CD4-positive, alpha-beta T cell treated with Interleukin-12 subunit alpha and Interleukin-12 subunit beta, for 1 hour (primary cell): Measurements from ENCODE around the gene MIGA1.
A peak's percentile ranks its signal among the peaks of the same experiment; 100 is the strongest.
"Not testable (repeated sequence)": the region's sequence is repeated elsewhere in the genome, so short reads cannot be mapped to it uniquely, and the experiment has no call there.

Experiments
- DNase-seq: peaks from one replicate; pipeline ENCODE4 v3.0.0-alpha.2; 2020

MIGA1 gene

GRCh38 chr1:77803371-77803770, 23.9 kb downstream of the MIGA1 start:
- DNase-seq: no peak

GRCh38 chr1:77809787-77810462, 30.5 kb downstream of the MIGA1 start:
- DNase-seq: not testable (repeated sequence)

GRCh38 chr1:77811589-77811988, 32.1 kb downstream of the MIGA1 start:
- DNase-seq: not testable (repeated sequence)

GRCh38 chr1:77817368-77818209, 38.1 kb downstream of the MIGA1 start:
- no peak for DNase-seq

GRCh38 chr1:77820121-77820520, 40.7 kb downstream of the MIGA1 start:
- DNase-seq: no peak

GRCh38 chr1:77824079-77824478, 44.6 kb downstream of the MIGA1 start:
- DNase-seq: no peak

- no peak for DNase-seq
Observed at GRCh38 chr1:77824694-77825093, 45.2 kb downstream of the MIGA1 start.

- peak; percentile 11 for DNase-seq
Observed at GRCh38 chr1:77825131-77825709, 45.8 kb downstream of the MIGA1 start.

GRCh38 chr1:77826851-77827250, 47.4 kb downstream of the MIGA1 start:
- not testable (repeated sequence) for DNase-seq

- no peak for DNase-seq
Observed at GRCh38 chr1:77828098-77828497, 48.6 kb downstream of the MIGA1 start.

GRCh38 chr1:77829851-77830250, 50.4 kb downstream of the MIGA1 start:
- no peak for DNase-seq

- DNase-seq: no peak
Observed at GRCh38 chr1:77830946-77831345, 51.5 kb downstream of the MIGA1 start.

- DNase-seq: no peak
Observed at GRCh38 chr1:77831566-77831965, 52.1 kb downstream of the MIGA1 start.

GRCh38 chr1:77831976-77832711, 52.7 kb downstream of the MIGA1 start:
- no peak for DNase-seq

- no peak for DNase-seq
Observed at GRCh38 chr1:77832901-77833300, 53.5 kb downstream of the MIGA1 start.

GRCh38 chr1:77833521-77834100, 54.2 kb downstream of the MIGA1 start:
- DNase-seq: no peak

- no peak for DNase-seq
Observed at GRCh38 chr1:77834771-77835334, 55.4 kb downstream of the MIGA1 start.

- no peak for DNase-seq
Observed at GRCh38 chr1:77841574-77841973, 62.1 kb downstream of the MIGA1 start.

GRCh38 chr1:77845951-77846350, 66.5 kb downstream of the MIGA1 start:
- DNase-seq: no peak

GRCh38 chr1:77846966-77847365, 67.5 kb downstream of the MIGA1 start:
- DNase-seq: no peak

GRCh38 chr1:77847621-77848080, 68.2 kb downstream of the MIGA1 start:
- no peak for DNase-seq

- no peak for DNase-seq
Observed at GRCh38 chr1:77850082-77850481, 70.6 kb downstream of the MIGA1 start.
